ENCODE results near the gene ATP12A.

DNA sequence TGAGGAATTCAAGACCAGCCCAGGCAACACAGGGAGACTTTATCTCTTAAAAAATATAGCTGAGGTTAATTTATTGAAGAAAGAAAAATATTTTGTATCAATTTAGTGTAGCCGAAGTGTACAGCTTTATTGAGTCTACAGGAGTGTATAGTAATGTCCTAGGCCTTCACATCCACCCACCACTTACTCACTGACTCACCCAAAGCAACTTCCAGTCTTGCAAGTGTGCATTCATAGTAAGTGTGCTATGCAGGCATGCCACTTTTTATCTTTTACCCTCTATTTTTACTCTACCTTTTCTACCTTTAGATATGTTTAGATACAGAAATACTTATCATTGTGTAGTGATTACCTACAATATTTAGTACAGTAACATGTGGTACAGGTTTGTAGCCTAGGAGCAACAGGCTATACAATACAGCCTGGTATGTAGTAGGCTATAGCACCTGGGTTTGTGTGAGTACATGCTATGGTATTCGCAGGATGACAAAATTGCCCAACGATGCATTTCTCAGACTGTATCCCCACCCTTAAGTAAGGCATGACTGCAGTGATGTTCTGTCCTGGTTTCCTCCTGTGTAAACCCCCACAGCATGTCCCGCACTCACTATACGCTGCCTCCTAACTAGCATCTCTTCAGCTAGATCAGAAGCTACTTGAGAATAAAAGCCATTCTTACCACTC lies 15.3 kb upstream of the ATP12A start:
- TF ChIP-seq, protein P1, sequence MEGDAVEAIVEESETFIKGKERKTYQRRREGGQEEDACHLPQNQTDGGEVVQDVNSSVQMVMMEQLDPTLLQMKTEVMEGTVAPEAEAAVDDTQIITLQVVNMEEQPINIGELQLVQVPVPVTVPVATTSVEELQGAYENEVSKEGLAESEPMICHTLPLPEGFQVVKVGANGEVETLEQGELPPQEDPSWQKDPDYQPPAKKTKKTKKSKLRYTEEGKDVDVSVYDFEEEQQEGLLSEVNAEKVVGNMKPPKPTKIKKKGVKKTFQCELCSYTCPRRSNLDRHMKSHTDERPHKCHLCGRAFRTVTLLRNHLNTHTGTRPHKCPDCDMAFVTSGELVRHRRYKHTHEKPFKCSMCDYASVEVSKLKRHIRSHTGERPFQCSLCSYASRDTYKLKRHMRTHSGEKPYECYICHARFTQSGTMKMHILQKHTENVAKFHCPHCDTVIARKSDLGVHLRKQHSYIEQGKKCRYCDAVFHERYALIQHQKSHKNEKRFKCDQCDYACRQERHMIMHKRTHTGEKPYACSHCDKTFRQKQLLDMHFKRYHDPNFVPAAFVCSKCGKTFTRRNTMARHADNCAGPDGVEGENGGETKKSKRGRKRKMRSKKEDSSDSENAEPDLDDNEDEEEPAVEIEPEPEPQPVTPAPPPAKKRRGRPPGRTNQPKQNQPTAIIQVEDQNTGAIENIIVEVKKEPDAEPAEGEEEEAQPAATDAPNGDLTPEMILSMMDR (IDR thresholded peaks at IDR 0.05; ENCODE audit: poor library complexity), result no peak
- TF ChIP-seq EZH2 (IDR thresholded peaks at IDR 0.05; ENCODE audit: borderline replicate concordance) (no peak), EZH2phosphoT487 (IDR thresholded peaks at IDR 0.05; ENCODE audit: low read depth, severe bottlenecking, unreplicated experiment) (no peak)

Data from hepatocyte (in vitro differentiated cells).